Heart left ventricle (tissue), 16 donors: ENCODE measurements around the gene ZNF507. TPM values are rescaled to one million over a fixed set of nuclear protein-coding genes. Genes with fewer than 3 reads are reported as not detected.

Source experiments
- ATAC-seq, 4 donors: fragments of 200-7000 bp; cut with Tn5 transposase; one replicate each; pipeline ENCODE4 v1.9.1; 2020 to 2022; ENCODE audit warnings: moderate library complexity in 4 of 4, mild to moderate bottlenecking in 3 of 4, moderate number of reproducible peaks in 1 of 4
- DNase-seq, 5 donors: peaks; one replicate each; pipeline ENCODE4 v3.0.0-alpha.2; 2020
- H3K27ac ChIP-seq, 12 donors: fragments of 200-600 bp; sonication (generic) in 4 of 12; one replicate each; pipeline versions ENCODE4 v1.5.0 to v1.8.0; 2016 to 2022; ENCODE audit warnings: mild to moderate bottlenecking in 2 of 12
- H3K27me3 ChIP-seq, 9 donors: fragments of 200-600 bp; sonication (generic) in 2 of 9; one replicate each; pipeline versions ENCODE4 v1.5.1 to v1.8.0; 2016 to 2022; ENCODE audit warnings: mild to moderate bottlenecking in 3 of 9
- H3K36me3 ChIP-seq, 9 donors: fragments of 200-600 bp; sonication (generic) in 2 of 9; one replicate each; pipeline versions ENCODE4 v1.5.0 to v1.8.0; 2018 to 2022; ENCODE audit warnings: mild to moderate bottlenecking in 2 of 9
- H3K4me1 ChIP-seq, 12 donors: fragments of 200-600 bp; sonication (generic) in 4 of 12; one replicate each; pipeline versions ENCODE4 v1.5.0 to v1.8.0; 2016 to 2022; ENCODE audit warnings: mild to moderate bottlenecking in 3 of 12
- H3K4me3 ChIP-seq, 12 donors: fragments of 200-600 bp; sonication (generic) in 4 of 12; one replicate each; pipeline versions ENCODE4 v1.5.0 to v1.8.0; 2017 to 2022; ENCODE audit warnings: mild to moderate bottlenecking in 9 of 12, moderate library complexity in 4 of 12
- H3K9me3 ChIP-seq, 12 donors: fragments of 200-600 bp; sonication (generic) in 4 of 12; one replicate each; pipeline versions ENCODE4 v1.5.0 to v1.8.0; 2016 to 2022; ENCODE audit warnings: mild to moderate bottlenecking in 1 of 12
- CTCF ChIP-seq, 12 donors: fragments of 200-600 bp; sonication (generic) in 4 of 12; IDR thresholded peaks; one replicate each; pipeline versions ENCODE4 v1.5.0 to v1.8.0; 2018 to 2022; ENCODE audit warnings: antibody characterized with exemption in 12 of 12, mild to moderate bottlenecking in 5 of 12
- POLR2A ChIP-seq, 2 donors: fragments of 450-650 bp; IDR thresholded peaks; one replicate each; pipeline ENCODE4 v1.6.1; 2017; ENCODE audit warnings: antibody characterized with exemption in 2 of 2, mild to moderate bottlenecking in 2 of 2, moderate library complexity in 2 of 2
- WGBS, 4 donors: extraction: QIAGEN DNeasy Blood & Tissue Kit in 2 of 4; methylation state at CpG; one replicate each; pipeline versions ENCODE4 v1.1.5 to v1.1.7; 2013 to 2018; 5-methylcytosine and 5-hydroxymethylcytosine counted together
- intact Hi-C, 10 donors: fragments of 100-400 bp; cut with DNase I; formaldehyde crosslinking; loops; one replicate each; pipeline versions ENCODE4 v1.11.1 to v1.14.2; 2022
- polyA plus RNA-seq, 2 donors: library from polyadenylated mRNA; stranded (reverse); fragments of 200-250 nt; gene quantifications; one replicate each; pipeline ENCODE4 v1.2.3, GENCODE V29; 2013
- total RNA-seq, 9 donors: library from RNA; depleted of rRNA in 2 of 9; stranded (reverse); fragments of >200 nt in 2 of 9; fragmentation: NEBNext Ultra II Directional in 3 of 9; extraction: Animal tissue kit (Norgen Biotek cat#: 25700) in 3 of 9; gene quantifications; one replicate each; pipeline versions ENCODE4 v1.1.0 to v1.2.4, GENCODE V29; 2016 to 2023
- donor health status: ischemic (EF 13 %, LVEDD 7.1; RV severe dilation, severe dysfunction).
- donor health status: healthy with polysubstance abuse.
- donor health status: DM: no; HTN: yes; CAD: no.
- donor health status: DM: no; HTN: no; CAD: no.
- donor health status: ischemic (EF 25% LVEDD 6.9; RV normal size, moderate dysfunction).
- donor health status: ischemic (EF 25% LVEDD 5.7; RV mildly dilated, moderate dysfunction).
- donor health status: healthy.
- donor health status: DM: yes; HTN: yes; CAD: no.
- donor health status: ischemic (EF 35%, LVEDD 5.7; RV mildly dilated, moderate dysfunction).
- donor health status: nonischemic (EF 11% LVEDD 7.7; RV severe dilation, severe dysfunction).
- donor health status: DM: yes; HTN: yes; CAD: no.
- donor health status: PGD.
- donor health status: ischemic (EF 29% LVEDD 5.4; RV normal size, mild dysfunction).
- donor health status: nonischemic (EF 23%, LVEDD 6.1; RV moderate dilation, normal function).

ZNF507 gene
- total and polyA plus RNA-seq, 11 donors: 4.2 to 27.3 (median 16.9) TPM

DNA sequence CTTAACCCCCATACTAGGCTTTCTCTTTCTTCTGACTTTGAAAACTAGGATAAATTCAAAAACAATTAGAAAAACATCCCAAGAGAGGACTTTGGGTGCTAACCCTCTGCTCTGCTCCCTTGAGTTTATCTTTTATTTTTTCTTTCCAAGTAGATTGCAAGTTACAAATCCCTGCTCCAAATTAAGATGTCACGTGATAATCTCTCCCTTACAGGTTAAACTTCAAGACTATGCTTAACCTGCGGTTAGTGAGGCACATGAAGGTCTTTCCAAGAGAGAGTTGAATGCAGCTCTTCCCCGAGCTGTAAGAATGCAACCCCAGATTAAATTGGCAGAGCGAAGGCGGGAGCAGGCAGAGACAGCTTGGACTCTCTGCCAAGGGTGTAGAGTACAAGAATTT is 12.2 kb upstream of the ZNF507 start:
- H3K9me3 ChIP-seq: no peaks in the 10 kb centered on the region
- intact Hi-C loops: loop anchor here in 1 of 10 donors (10.0 kb wide), 1 partner anchor 232 kb away; no protein-coding TSS in a partner anchor
- H3K27ac ChIP-seq: no peak overlapping the region
- H3K36me3 ChIP-seq: no peaks in the 10 kb centered on the region
- no peak for ATAC-seq
- 49 to 61% (median 50%) methylated on average over 5 of the region's 5 CpGs for WGBS, 4 donors
- no peak for DNase-seq
- no peak overlapping the region for H3K4me3 ChIP-seq
- H3K27me3 ChIP-seq: peaks cover 0 to 74% (median 2%) of the 10 kb centered on the region in 9 donors
- peaks cover 0 to 12% (median 0%) of the 10 kb centered on the region in 12 donors for H3K4me1 ChIP-seq
- TF ChIP-seq POLR2A (IDR thresholded peaks at IDR 0.05) (no peak), CTCF (IDR thresholded peaks at IDR 0.05) (no peak)

DNA sequence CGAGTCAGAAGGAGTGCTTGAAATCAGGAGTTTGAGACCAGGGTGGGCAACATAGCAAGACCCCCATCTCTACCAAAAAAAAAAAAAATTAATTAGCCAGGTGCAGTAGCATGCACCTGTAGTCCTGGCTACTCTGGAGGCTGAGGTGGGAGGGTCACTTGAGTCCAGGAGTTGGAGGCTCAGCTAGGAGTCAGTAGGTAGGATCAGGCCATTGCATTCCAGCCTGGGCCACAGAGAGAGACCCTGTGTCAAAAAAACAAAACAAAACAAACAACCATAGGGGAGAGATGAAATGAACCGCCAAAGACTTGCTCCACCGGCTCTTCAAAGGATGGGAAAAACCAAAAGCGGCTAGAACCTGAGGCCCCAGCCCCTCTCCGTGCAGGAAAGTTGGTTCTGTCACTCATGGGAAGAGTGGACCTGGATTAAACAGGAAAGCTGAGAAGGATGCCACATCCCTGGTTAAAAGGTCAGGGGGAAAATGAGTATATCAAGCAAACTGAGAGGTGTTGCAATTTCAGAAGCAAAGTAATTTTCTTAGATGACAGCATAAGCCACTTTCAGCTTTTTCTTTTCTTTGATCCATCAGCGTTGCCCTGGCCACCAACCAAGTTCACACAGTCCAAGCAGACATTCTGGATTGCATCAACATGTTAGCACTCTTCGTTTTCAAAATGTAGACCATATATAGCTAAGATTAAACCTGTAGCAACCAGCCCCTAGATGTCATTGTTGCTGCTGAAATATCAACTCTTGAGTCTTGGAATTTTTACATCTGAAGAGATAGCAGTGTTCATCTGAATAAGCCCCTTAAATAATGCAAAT is 8.9 kb upstream of the ZNF507 start:
- H3K4me3 ChIP-seq: peak overlapping the region in 10 of 12 donors; percentile 24 to 55 (median 44)
- 44 to 54% (median 51%) methylated on average over 7 of the region's 7 CpGs for whole genome bisulfite sequencing, 4 donors
- ATAC-seq: peak; percentile 25 to 64 (median 54)
- no peaks in the 10 kb centered on the region for H3K36me3 ChIP-seq
- peak in 1 of 5 donors; percentile 36 for DNase-seq
- TF ChIP-seq CTCF (IDR thresholded peaks at IDR 0.05): peak in 3 of 12 donors; percentile 9 to 21 (median 20)
- no peak for TF ChIP-seq POLR2A (IDR thresholded peaks at IDR 0.05)
- peaks cover 0 to 12% (median 0%) of the 10 kb centered on the region in 12 donors for H3K4me1 ChIP-seq
- H3K27me3 ChIP-seq: peaks cover 0 to 84% (median 0%) of the 10 kb centered on the region in 9 donors
- peak overlapping the region in 4 of 12 donors; percentile 32 to 70 (median 52) for H3K27ac ChIP-seq
- intact Hi-C loops: loop anchor here in 4 of 10 donors (5.0 to 10.0 kb wide), 3 partner anchors 228 to 236 kb away; no protein-coding TSS in a partner anchor
- no peaks in the 10 kb centered on the region for H3K9me3 ChIP-seq

GRCh38 chr19:32337084-32337808 is 8.2 kb upstream of the ZNF507 start:
- H3K27ac ChIP-seq: peak overlapping the region in 4 of 12 donors; percentile 32 to 70 (median 52)
- no peaks in the 10 kb centered on the region for H3K9me3 ChIP-seq
- DNase-seq (no peak), ATAC-seq (peak in 2 of 4 donors; percentile 28 to 34)
- peaks cover 0 to 12% (median 0%) of the 10 kb centered on the region in 12 donors for H3K4me1 ChIP-seq
- WGBS, 4 donors: 46 to 61% (median 53%) methylated on average over 19 of the region's 19 CpGs
- H3K36me3 ChIP-seq: no peaks in the 10 kb centered on the region
- H3K4me3 ChIP-seq: peak overlapping the region in 10 of 12 donors; percentile 24 to 55 (median 44)
- TF ChIP-seq CTCF (IDR thresholded peaks at IDR 0.05) (no peak), POLR2A (IDR thresholded peaks at IDR 0.05) (no peak)
- intact Hi-C loops: loop anchor here in 4 of 10 donors (5.0 to 10.0 kb wide), 3 partner anchors 228 to 235 kb away; no protein-coding TSS in a partner anchor
- H3K27me3 ChIP-seq: peaks cover 0 to 86% (median 0%) of the 10 kb centered on the region in 9 donors
